HepG2 (cell line): ENCODE results near the gene SRBD1. TPM values are rescaled to one million over a fixed set of nuclear protein-coding genes. Genes with fewer than 3 reads are reported as not detected.

Source experiments
- ARNTL ChIP-seq: sonication (generic); formaldehyde crosslinking; IDR thresholded peaks from 2 replicates; pipeline ENCODE4 v1.4.0; 2020; ENCODE audit warnings: mild to moderate bottlenecking, missing genetic modification reagents
- DMAP1 ChIP-seq: IDR thresholded peaks from 2 replicates; pipeline ENCODE4 v1.6.1; 2016
- EEA1 ChIP-seq: sonication (generic); formaldehyde crosslinking; IDR thresholded peaks from 2 replicates; pipeline ENCODE4 v1.5.1; 2020; ENCODE audit warnings: mild to moderate bottlenecking, missing genetic modification reagents, borderline replicate concordance
- FOXC1 ChIP-seq: sonication (generic); formaldehyde crosslinking; IDR thresholded peaks from 2 replicates; pipeline ENCODE4 v1.8.0; 2022; ENCODE audit warnings: mild to moderate bottlenecking, missing genetic modification reagents, borderline replicate concordance
- JDP2 ChIP-seq: sonication (generic); formaldehyde crosslinking; IDR thresholded peaks from 2 replicates; pipeline ENCODE4 v1.8.1; 2022; ENCODE audit warnings: missing genetic modification reagents, borderline replicate concordance
- MAFK ChIP-seq, 2 experiments: IDR thresholded peaks in 1 of 2; conservative IDR thresholded peaks in 1 of 2; 2 replicates each; pipeline ENCODE4 v1.6.1; 2011; ENCODE audit warnings: improper control_type of control experiment in 2 of 2, low read length in 2 of 2
- NCOA2 ChIP-seq: sonication (generic); formaldehyde crosslinking; IDR thresholded peaks from 2 replicates; pipeline ENCODE4 v1.8.0; 2022; ENCODE audit warnings: inconsistent platforms
- SOX13 ChIP-seq, 3 experiments: fragments of 450-650 bp in 1 of 3; sonication (generic) in 1 of 3; formaldehyde crosslinking in 1 of 3; IDR thresholded peaks in 2 of 3; conservative IDR thresholded peaks in 1 of 3; 2 replicates each; pipeline versions ENCODE4 v1.5.0 to v1.6.1; 2016 to 2020; ENCODE audit warnings: antibody characterized with exemption in 1 of 3, mild to moderate bottlenecking in 1 of 3, missing compliant biosample characterization in 1 of 3, missing genetic modification reagents in 1 of 3, moderate library complexity in 1 of 3
- TBP ChIP-seq: sonication (generic); formaldehyde crosslinking; IDR thresholded peaks from 2 replicates; pipeline ENCODE4 v1.5.0; 2020; ENCODE audit warnings: missing genetic modification reagents
- YEATS2 ChIP-seq: sonication (generic); formaldehyde crosslinking; IDR thresholded peaks from 2 replicates; pipeline ENCODE4 v1.4.0; 2020; ENCODE audit warnings: missing genetic modification reagents, borderline replicate concordance
- ZFX ChIP-seq: sonication (generic); formaldehyde crosslinking; IDR thresholded peaks from 2 replicates; pipeline ENCODE4 v1.4.0; 2020; ENCODE audit warnings: mild to moderate bottlenecking, low read depth, missing genetic modification reagents, moderate library complexity
- ZMYM4 ChIP-seq: sonication (generic); formaldehyde crosslinking; IDR thresholded peaks from 2 replicates; pipeline ENCODE4 v1.8.1; 2023; ENCODE audit warnings: mild to moderate bottlenecking, missing genetic modification reagents
- ZNF10 ChIP-seq: sonication (generic); formaldehyde crosslinking; IDR thresholded peaks from 2 replicates; pipeline ENCODE4 v1.4.0; 2020; ENCODE audit warnings: mild to moderate bottlenecking, low read depth, missing genetic modification reagents, borderline replicate concordance
- ZNF382 ChIP-seq: sonication (generic); formaldehyde crosslinking; IDR thresholded peaks from 2 replicates; pipeline ENCODE4 v1.5.0; 2020; ENCODE audit warnings: missing genetic modification reagents, mild to moderate bottlenecking, borderline replicate concordance
- ZNF430 ChIP-seq: sonication (generic); formaldehyde crosslinking; IDR thresholded peaks from 2 replicates; pipeline ENCODE4 v1.9.0; 2021; ENCODE audit warnings: mild to moderate bottlenecking, missing genetic modification reagents
- ZNF44 ChIP-seq: sonication (generic); formaldehyde crosslinking; IDR thresholded peaks from 2 replicates; pipeline ENCODE4 v1.5.1; 2020; ENCODE audit warnings: mild to moderate bottlenecking, missing genetic modification reagents
- ZNF468 ChIP-seq: sonication (generic); formaldehyde crosslinking; IDR thresholded peaks from 2 replicates; pipeline ENCODE4 v1.8.0; 2022; ENCODE audit warnings: mild to moderate bottlenecking, moderate library complexity, missing genetic modification reagents
- ZNF484 ChIP-seq: sonication (generic); formaldehyde crosslinking; IDR thresholded peaks from 2 replicates; pipeline ENCODE4 v1.5.1; 2020; ENCODE audit warnings: mild to moderate bottlenecking, low read depth, missing genetic modification reagents, borderline replicate concordance
- ZNF598 ChIP-seq: sonication (generic); formaldehyde crosslinking; IDR thresholded peaks from 2 replicates; pipeline ENCODE4 v1.5.1; 2020; ENCODE audit warnings: mild to moderate bottlenecking, missing genetic modification reagents, borderline replicate concordance
- ZNF749 ChIP-seq: sonication (generic); formaldehyde crosslinking; IDR thresholded peaks from 2 replicates; pipeline ENCODE4 v1.8.0; 2022; ENCODE audit warnings: mild to moderate bottlenecking, missing genetic modification reagents, moderate library complexity, borderline replicate concordance
- ZNF883 ChIP-seq: sonication (generic); formaldehyde crosslinking; IDR thresholded peaks from 2 replicates; pipeline ENCODE4 v1.5.1; 2020; ENCODE audit warnings: mild to moderate bottlenecking, missing genetic modification reagents; ENCODE audit errors: not compliant biosample characterization
- ZSCAN30 ChIP-seq: sonication (generic); formaldehyde crosslinking; IDR thresholded peaks from 2 replicates; pipeline ENCODE4 v1.5.0; 2020; ENCODE audit warnings: mild to moderate bottlenecking, missing genetic modification reagents
- polyA plus RNA-seq, 8 experiments: library from polyadenylated mRNA; depleted of rRNA in 3 of 8; stranded (reverse) in 7 of 8; unstranded in 1 of 8; fragments of >200 nt; fragmentation: Illumina TruSeq in 4 of 8; extraction: Trizol in 4 of 8; gene quantifications; 2 replicates each; pipeline versions ENCODE4 v1.2.1 to v1.2.3, GENCODE V29; 2011 to 2016; ENCODE audit warnings: low read depth in 4 of 8, missing spikeins in 1 of 8, mixed read lengths in 1 of 8; ENCODE audit not compliant: insufficient read depth in 1 of 8
- total RNA-seq, 5 experiments: library from RNA; depleted of rRNA; stranded (reverse); fragments of >200 nt; fragmentation: Illumina TruSeq; extraction: Trizol; gene quantifications; 2 replicates each; pipeline ENCODE4 v1.2.3, GENCODE V29; 2016; ENCODE audit warnings: low read depth in 1 of 5
- TF ChIP-seq, protein P1 (sequence below): IDR thresholded peaks from 2 replicates; pipeline ENCODE4 v1.6.1; 2018; ENCODE audit warnings: missing genetic modification reagents
- TF ChIP-seq, protein P2 (sequence below): sonication (generic); formaldehyde crosslinking; IDR thresholded peaks from 2 replicates; pipeline ENCODE4 v1.5.0; 2020; ENCODE audit warnings: missing genetic modification reagents
- TF ChIP-seq, protein P3 (sequence below): sonication (generic); formaldehyde crosslinking; IDR thresholded peaks from 2 replicates; pipeline ENCODE4 v1.8.1; 2023; ENCODE audit warnings: mild to moderate bottlenecking, inconsistent platforms, moderate library complexity, missing genetic modification reagents, borderline replicate concordance

The SRBD1 gene
- total and polyA plus RNA-seq, 2 of the 13 experiments (the other 11 are each of a cell fraction or from before 2014, with no cell fraction given): 3.2 to 23.9 TPM

DNA sequence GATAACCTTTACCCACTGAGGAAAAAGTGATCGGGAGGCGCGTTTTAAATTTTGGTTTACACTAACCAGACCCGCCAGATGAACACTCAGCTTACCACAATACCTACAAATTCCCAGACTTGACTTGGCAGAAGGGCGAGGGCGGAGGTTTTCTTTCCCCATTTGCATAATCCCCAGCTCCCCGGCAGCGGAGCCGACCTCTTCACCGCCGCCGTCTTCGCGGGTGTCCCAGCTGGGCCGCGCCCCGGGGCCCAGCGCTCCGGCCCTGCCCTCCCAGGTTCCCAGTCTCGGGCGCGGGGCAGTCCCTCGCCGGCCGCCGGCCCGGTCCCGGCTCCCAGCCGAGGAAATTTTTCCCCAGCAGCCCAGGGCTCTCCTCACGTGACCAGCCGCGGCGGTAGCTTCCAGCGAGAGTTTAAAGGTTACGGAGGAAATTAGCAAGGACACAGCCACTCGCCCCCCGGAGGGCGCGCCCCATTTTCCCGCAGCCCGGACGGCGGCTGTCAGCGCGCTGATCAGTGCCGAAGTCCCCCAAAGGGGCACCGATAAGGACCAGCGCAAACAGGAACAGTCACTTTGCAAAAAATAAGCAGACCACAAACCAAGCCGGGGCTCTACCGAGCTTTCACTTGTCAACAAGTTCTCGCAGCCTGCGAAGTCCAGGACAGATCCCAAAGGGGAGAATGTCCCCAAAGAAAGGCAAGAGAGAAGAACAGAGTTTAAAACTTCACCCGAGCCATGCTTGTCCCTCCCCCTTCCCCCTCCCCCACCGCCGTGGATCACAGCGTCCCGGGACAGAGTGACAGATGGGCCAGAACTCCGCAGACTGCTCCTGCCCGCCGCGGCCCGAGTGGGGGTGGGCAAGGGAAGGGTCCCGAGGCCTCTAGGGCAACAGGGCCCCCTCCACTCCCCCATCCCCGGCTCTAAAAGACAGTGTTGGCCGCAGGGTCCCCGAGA, 39.1 kb upstream of the SRBD1 start (continued):
- TF ChIP-seq, protein P1, sequence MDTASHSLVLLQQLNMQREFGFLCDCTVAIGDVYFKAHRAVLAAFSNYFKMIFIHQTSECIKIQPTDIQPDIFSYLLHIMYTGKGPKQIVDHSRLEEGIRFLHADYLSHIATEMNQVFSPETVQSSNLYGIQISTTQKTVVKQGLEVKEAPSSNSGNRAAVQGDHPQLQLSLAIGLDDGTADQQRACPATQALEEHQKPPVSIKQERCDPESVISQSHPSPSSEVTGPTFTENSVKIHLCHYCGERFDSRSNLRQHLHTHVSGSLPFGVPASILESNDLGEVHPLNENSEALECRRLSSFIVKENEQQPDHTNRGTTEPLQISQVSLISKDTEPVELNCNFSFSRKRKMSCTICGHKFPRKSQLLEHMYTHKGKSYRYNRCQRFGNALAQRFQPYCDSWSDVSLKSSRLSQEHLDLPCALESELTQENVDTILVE (CRISPR knock-in tag): no peak; the same call in 1 of the 2 replicates
- 0 out of 2 replicates have a peak, but pooled peaks have one; percentile 55 for TF ChIP-seq EEA1 (CRISPR knock-in tag)
- TF ChIP-seq DMAP1 (CRISPR knock-in tag): peak; percentile 69
- no peak for TF ChIP-seq TBP (CRISPR knock-in tag)
- TF ChIP-seq FOXC1 (CRISPR knock-in tag): peak; percentile 84; the same call in 1 of the 2 replicates
- 0 out of 2 replicates have a peak, but pooled peaks have one; percentile 56 for TF ChIP-seq ZNF598 (CRISPR knock-in tag)
- no peak for TF ChIP-seq YEATS2 (CRISPR knock-in tag)
- TF ChIP-seq ZNF484 (CRISPR knock-in tag): no peak
- TF ChIP-seq ZNF468 (CRISPR knock-in tag): no peak
- TF ChIP-seq NCOA2 (CRISPR knock-in tag): peak; percentile 44; the same call in 1 of the 2 replicates
- TF ChIP-seq SOX13 (IDR thresholded peaks at IDR 0.05): no peak
- TF ChIP-seq SOX13 (CRISPR knock-in tag; conservative IDR thresholded peaks at IDR 0.05 in 1 of 2, IDR thresholded peaks at IDR 0.05 in 1 of 2): 0 out of 4 replicates have a peak, but pooled peaks of 1 of the 2 experiments have one; percentile 22
- no peak for TF ChIP-seq ARNTL
- no peak for TF ChIP-seq ZSCAN30 (CRISPR knock-in tag)
- no peak for TF ChIP-seq ZNF382 (CRISPR knock-in tag)
- peak; percentile 68; the same call in 1 of the 2 replicates for TF ChIP-seq ZFX (CRISPR knock-in tag)
- TF ChIP-seq ZNF10 (CRISPR knock-in tag): no peak
- 0 out of 2 replicates have a peak, but pooled peaks have one; percentile 10 for TF ChIP-seq ZNF44 (CRISPR knock-in tag)
- peak; percentile 52 for TF ChIP-seq ZNF883 (CRISPR knock-in tag)
- TF ChIP-seq, protein P2, sequence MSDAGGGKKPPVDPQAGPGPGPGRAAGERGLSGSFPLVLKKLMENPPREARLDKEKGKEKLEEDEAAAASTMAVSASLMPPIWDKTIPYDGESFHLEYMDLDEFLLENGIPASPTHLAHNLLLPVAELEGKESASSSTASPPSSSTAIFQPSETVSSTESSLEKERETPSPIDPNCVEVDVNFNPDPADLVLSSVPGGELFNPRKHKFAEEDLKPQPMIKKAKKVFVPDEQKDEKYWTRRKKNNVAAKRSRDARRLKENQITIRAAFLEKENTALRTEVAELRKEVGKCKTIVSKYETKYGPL (CRISPR knock-in tag): 0 out of 2 replicates have a peak, but pooled peaks have one; percentile 14
- TF ChIP-seq, protein P3, sequence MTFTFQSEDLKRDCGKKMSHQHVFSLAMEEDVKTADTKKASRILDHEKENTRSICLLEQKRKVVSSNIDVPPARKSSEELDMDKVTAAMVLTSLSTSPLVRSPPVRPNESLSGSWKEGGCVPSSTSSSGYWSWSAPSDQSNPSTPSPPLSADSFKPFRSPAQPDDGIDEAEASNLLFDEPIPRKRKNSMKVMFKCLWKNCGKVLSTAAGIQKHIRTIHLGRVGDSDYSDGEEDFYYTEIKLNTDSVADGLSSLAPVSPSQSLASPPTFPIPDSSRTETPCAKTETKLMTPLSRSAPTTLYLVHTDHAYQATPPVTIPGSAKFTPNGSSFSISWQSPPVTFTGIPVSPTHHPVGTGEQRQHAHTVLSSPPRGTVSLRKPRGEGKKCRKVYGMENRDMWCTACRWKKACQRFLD: no peak
- peak; percentile 72 for TF ChIP-seq ZMYM4 (CRISPR knock-in tag)
- no peak for TF ChIP-seq JDP2 (CRISPR knock-in tag)
- no peak for TF ChIP-seq MAFK (conservative IDR thresholded peaks at IDR 0.05 in 1 of 2, IDR thresholded peaks at IDR 0.05 in 1 of 2; ENCODE audit: low read length in 2 of 2)
- no peak for TF ChIP-seq ZNF430 (CRISPR knock-in tag)
- TF ChIP-seq ZNF749: 0 out of 2 replicates have a peak, but pooled peaks have one; percentile 37
